Measurements from ENCODE around the gene TAF4B. TPM values are rescaled to one million over a fixed set of nuclear protein-coding genes. Genes with fewer than 3 reads are reported as not detected.
"Not testable (repeated sequence)": the region's sequence is repeated elsewhere in the genome, so short reads cannot be mapped to it uniquely, and the experiment has no call there.

The TAF4B gene
- total RNA-seq, 3 donors from 2014 or later, result 22.5 to 27.2 (median 23.0) TPM

- Mint-ChIP-seq H3K4me3 (peak overlapping the region; percentile 69), H3K4me1 (ENCODE audit: low read depth) (peaks cover 25% of the 10 kb centered on the region), H3K27me3 (ENCODE audit: low read depth) (no peaks in the 10 kb centered on the region), H3K36me3 (ENCODE audit: insufficient read depth) (no peaks in the 10 kb centered on the region), H3K9me3 (no peaks in the 10 kb centered on the region)
- ATAC-seq (peak; percentile 97), DNase-seq (peak; percentile 31)
Measured at GRCh38 chr18:26215247-26215970, 10.8 kb upstream of the TAF4B start.

- H3K4me1 Mint-ChIP-seq (ENCODE audit: low read depth), result peaks cover 31% of the 10 kb centered on the region
- H3K4me3 Mint-ChIP-seq, result peak overlapping the region; percentile 95
- DNase-seq, result no peak
- no peak for ATAC-seq
- H3K27me3 Mint-ChIP-seq (ENCODE audit: low read depth), result no peaks in the 10 kb centered on the region
- H3K36me3 Mint-ChIP-seq (ENCODE audit: insufficient read depth), result no peaks in the 10 kb centered on the region
- H3K9me3 Mint-ChIP-seq, result no peaks in the 10 kb centered on the region
Measured at GRCh38 chr18:26225022-26225693, 1.1 kb upstream of the TAF4B start.

- H3K9me3 Mint-ChIP-seq, result no peaks in the 10 kb centered on the region
- no peaks in the 10 kb centered on the region for H3K27me3 Mint-ChIP-seq (ENCODE audit: low read depth)
- ATAC-seq (peak; percentile 6 to 10), DNase-seq (no peak)
- peak overlapping the region; percentile 95 for H3K4me3 Mint-ChIP-seq
- peaks cover 2% of the 10 kb centered on the region for H3K36me3 Mint-ChIP-seq (ENCODE audit: insufficient read depth)
- H3K4me1 Mint-ChIP-seq (ENCODE audit: low read depth), result peaks cover 36% of the 10 kb centered on the region
Measured at GRCh38 chr18:26225915-26226228, 373 bp upstream of the TAF4B start.

GRCh38 chr18:26227051-26227670 is 916 bp downstream of the TAF4B start:
- Mint-ChIP-seq H3K27me3 (ENCODE audit: low read depth) (no peaks in the 10 kb centered on the region), H3K4me1 (ENCODE audit: low read depth) (peaks cover 36% of the 10 kb centered on the region)

GRCh38 chr18:26228562-26229260 is 2.5 kb downstream of the TAF4B start:
- ATAC-seq (peak; percentile 19 to 23), DNase-seq (no peak)
- peaks cover 7% of the 10 kb centered on the region for H3K36me3 Mint-ChIP-seq (ENCODE audit: insufficient read depth)

More at GRCh38 chr18:26227051-26227670, 916 bp downstream of the TAF4B start:
- ATAC-seq (no peak), DNase-seq (no peak)
- Mint-ChIP-seq H3K4me3 (peak overlapping the region; percentile 95), H3K9me3 (no peaks in the 10 kb centered on the region), H3K36me3 (ENCODE audit: insufficient read depth) (peaks cover 7% of the 10 kb centered on the region)

GRCh38 chr18:26230497-26230896 is 4.3 kb downstream of the TAF4B start:
- H3K9me3 Mint-ChIP-seq, result no peaks in the 10 kb centered on the region
- peaks cover 7% of the 10 kb centered on the region for H3K36me3 Mint-ChIP-seq (ENCODE audit: insufficient read depth)
- no peak for DNase-seq
- H3K4me1 Mint-ChIP-seq (ENCODE audit: low read depth), result peaks cover 53% of the 10 kb centered on the region
- H3K4me3 Mint-ChIP-seq, result no peak overlapping the region
- no peaks in the 10 kb centered on the region for H3K27me3 Mint-ChIP-seq (ENCODE audit: low read depth)
- ATAC-seq, result no peak

More at GRCh38 chr18:26228562-26229260, 2.5 kb downstream of the TAF4B start:
- H3K27me3 Mint-ChIP-seq (ENCODE audit: low read depth), result no peaks in the 10 kb centered on the region
- H3K4me3 Mint-ChIP-seq, result peak overlapping the region; percentile 95
- H3K4me1 Mint-ChIP-seq (ENCODE audit: low read depth), result peaks cover 47% of the 10 kb centered on the region
- no peaks in the 10 kb centered on the region for H3K9me3 Mint-ChIP-seq

GRCh38 chr18:26233208-26233607 is 7.0 kb downstream of the TAF4B start:
- Mint-ChIP-seq H3K9me3 (no peaks in the 10 kb centered on the region), H3K36me3 (ENCODE audit: insufficient read depth) (peaks cover 7% of the 10 kb centered on the region), H3K27me3 (ENCODE audit: low read depth) (no peaks in the 10 kb centered on the region), H3K4me3 (no peak overlapping the region), H3K4me1 (ENCODE audit: low read depth) (peaks cover 40% of the 10 kb centered on the region)
- DNase-seq (no peak), ATAC-seq (no peak)

- H3K9me3 Mint-ChIP-seq, result peaks cover 10% of the 10 kb centered on the region
- not testable (repeated sequence) for H3K36me3 Mint-ChIP-seq (ENCODE audit: insufficient read depth); DNase-seq; H3K4me3 Mint-ChIP-seq; H3K27me3 Mint-ChIP-seq (ENCODE audit: low read depth); ATAC-seq
- peaks cover 24% of the 10 kb centered on the region for H3K4me1 Mint-ChIP-seq (ENCODE audit: low read depth)
Measured at GRCh38 chr18:26237363-26237762, 11.1 kb downstream of the TAF4B start.

GRCh38 chr18:26238718-26239117 is 12.5 kb downstream of the TAF4B start:
- H3K36me3 Mint-ChIP-seq (ENCODE audit: insufficient read depth); H3K4me3 Mint-ChIP-seq; DNase-seq; ATAC-seq; H3K27me3 Mint-ChIP-seq (ENCODE audit: low read depth): not testable (repeated sequence)
- Mint-ChIP-seq H3K9me3 (peaks cover 14% of the 10 kb centered on the region), H3K4me1 (ENCODE audit: low read depth) (peaks cover 18% of the 10 kb centered on the region)

GRCh38 chr18:26242392-26242791 is 16.1 kb downstream of the TAF4B start:
- not testable (repeated sequence) for ATAC-seq; DNase-seq; H3K27me3 Mint-ChIP-seq (ENCODE audit: low read depth); H3K4me3 Mint-ChIP-seq; H3K4me1 Mint-ChIP-seq (ENCODE audit: low read depth)
- Mint-ChIP-seq H3K36me3 (ENCODE audit: insufficient read depth) (peaks cover 18% of the 10 kb centered on the region), H3K9me3 (peaks cover 14% of the 10 kb centered on the region)

- ATAC-seq; H3K4me3 Mint-ChIP-seq; DNase-seq; H3K27me3 Mint-ChIP-seq (ENCODE audit: low read depth); H3K4me1 Mint-ChIP-seq (ENCODE audit: low read depth): not testable (repeated sequence)
- Mint-ChIP-seq H3K9me3 (peaks cover 14% of the 10 kb centered on the region), H3K36me3 (ENCODE audit: insufficient read depth) (peaks cover 18% of the 10 kb centered on the region)
Measured at GRCh38 chr18:26245434-26245833, 19.2 kb downstream of the TAF4B start.

- Mint-ChIP-seq H3K27me3 (ENCODE audit: low read depth) (no peaks in the 10 kb centered on the region), H3K36me3 (ENCODE audit: insufficient read depth) (no peaks in the 10 kb centered on the region), H3K9me3 (no peaks in the 10 kb centered on the region), H3K4me3 (no peak overlapping the region), H3K4me1 (ENCODE audit: low read depth) (peaks cover 28% of the 10 kb centered on the region)
- DNase-seq, result no peak
- no peak for ATAC-seq
Measured at GRCh38 chr18:26252411-26252810, 26.2 kb downstream of the TAF4B start.

GRCh38 chr18:26254808-26255207 is 28.6 kb downstream of the TAF4B start:
- H3K4me3 Mint-ChIP-seq; H3K27me3 Mint-ChIP-seq (ENCODE audit: low read depth); ATAC-seq; H3K36me3 Mint-ChIP-seq (ENCODE audit: insufficient read depth); H3K9me3 Mint-ChIP-seq; DNase-seq: not testable (repeated sequence)
- peaks cover 28% of the 10 kb centered on the region for H3K4me1 Mint-ChIP-seq (ENCODE audit: low read depth)

All from activated T-cell treated with anti-CD3 and anti-CD28 coated beads, Interleukin-2, amount 50 U/mL, for 4 hours (primary cell).